NCI-H524 treated with DMSO at 0.1 percent for 48 hours (cell line): Measurements from ENCODE around the gene HRH3.

Source experiments
- DNase-seq: peaks from one replicate; lab custom pipeline; 2025; lab: John Stamatoyannopoulos, UW

The HRH3 gene

GRCh38 chr20:62229667-62230066, 9.6 kb upstream of the HRH3 start:
- no peak for DNase-seq

GRCh38 chr20:62228982-62229545, 9.0 kb upstream of the HRH3 start:
- no peak for DNase-seq

GRCh38 chr20:62227977-62228958, 8.2 kb upstream of the HRH3 start:
- no peak for DNase-seq

- DNase-seq: no peak
Observed at GRCh38 chr20:62227591-62227976, 7.5 kb upstream of the HRH3 start.

- no peak for DNase-seq
Observed at GRCh38 chr20:62226707-62227590, 6.9 kb upstream of the HRH3 start.

- DNase-seq: no peak
Observed at GRCh38 chr20:62225820-62226635, 6.0 kb upstream of the HRH3 start.

GRCh38 chr20:62225026-62225425, 4.9 kb upstream of the HRH3 start:
- no peak for DNase-seq

GRCh38 chr20:62224113-62224855, 4.2 kb upstream of the HRH3 start:
- no peak for DNase-seq

GRCh38 chr20:62223571-62223970, 3.5 kb upstream of the HRH3 start:
- DNase-seq: no peak

- DNase-seq: no peak
Observed at GRCh38 chr20:62222972-62223371, 2.9 kb upstream of the HRH3 start.

GRCh38 chr20:62222266-62222850, 2.3 kb upstream of the HRH3 start:
- DNase-seq: no peak

- DNase-seq: no peak
Observed at GRCh38 chr20:62220666-62221568, 839 bp upstream of the HRH3 start.

- no peak for DNase-seq
Observed at GRCh38 chr20:62219101-62219991, 732 bp downstream of the HRH3 start.

- no peak for DNase-seq
Observed at GRCh38 chr20:62217913-62218773, 1.9 kb downstream of the HRH3 start.

- no peak for DNase-seq
Observed at GRCh38 chr20:62216636-62217566, 3.2 kb downstream of the HRH3 start.

GRCh38 chr20:62215991-62216635, 4.0 kb downstream of the HRH3 start:
- no peak for DNase-seq
